ENCODE results near the gene HSPA5. TPM values are rescaled to one million over a fixed set of nuclear protein-coding genes. Genes with fewer than 3 reads are reported as not detected.

The HSPA5 gene
- total and polyA plus RNA-seq, 2 of the 4 experiments (the other 2 are of a cell fraction): 118 to 419 TPM

- H3K36me3 ChIP-seq (ENCODE audit: control insufficient read depth, insufficient read depth, low read length): peaks cover 11% of the 10 kb centered on the region
- no peak overlapping the region for H4K5ac ChIP-seq (ENCODE audit: low read depth, low read length)
- H3K56ac ChIP-seq (ENCODE audit: extremely low read depth, insufficient read depth, low read length): no peak overlapping the region
- no peaks in the 10 kb centered on the region for H3K9me3 ChIP-seq (ENCODE audit: control insufficient read depth, insufficient read depth, low read length)
- no peak overlapping the region for H2BK120ac ChIP-seq (ENCODE audit: low read depth, low read length)
- no peak overlapping the region for H2BK5ac ChIP-seq (ENCODE audit: low read depth, low read length, poor library complexity, severe bottlenecking)
- BruUV-seq (replicated peaks): no TSS peak
- no peak overlapping the region for H2AFZ ChIP-seq (replicated peaks; ENCODE audit: low read length, poor library complexity)
- DNase-seq (no peak), ATAC-seq (ENCODE audit: low read depth) (no peak)
- no peaks in the 10 kb centered on the region for H3K4me1 ChIP-seq (ENCODE audit: control insufficient read depth, insufficient read depth, low read length)
- H4K20me1 ChIP-seq (ENCODE audit: insufficient read depth, low read length): no peaks in the 10 kb centered on the region
- H3K14ac ChIP-seq (replicated peaks; ENCODE audit: low read depth, low read length): no peak overlapping the region
- no peak overlapping the region for H2BK15ac ChIP-seq (ENCODE audit: low read depth, low read length)
- TF ChIP-seq USF2 (IDR thresholded peaks at IDR 0.05; ENCODE audit: low read depth, low read length): no peak
- no peak overlapping the region for H4K8ac ChIP-seq (ENCODE audit: low read depth in 2 of 2, low read length in 2 of 2)
- no peaks in the 10 kb centered on the region for H3K27me3 ChIP-seq (ENCODE audit: control insufficient read depth, insufficient read depth, low read length)
- H2AK5ac ChIP-seq (ENCODE audit: low read depth, low read length): no peak overlapping the region
- WGBS, 2 experiments (ENCODE audit: extremely low coverage in 2 of 2, insufficient read length in 1 of 2): no CpG with 5 or more reads among the region's 3 CpGs
- intact Hi-C loops (cut with micrococcal nuclease) (no loop called here), in situ Hi-C loops (cut with MboI; ENCODE audit: low sequenced_read_pairs) (no loop called here), dilution Hi-C loops (cut with HindIII; ENCODE audit: low sequenced_read_pairs, unreplicated experiment) (no loop called here)
- H3K4me3 ChIP-seq (ENCODE audit: insufficient read depth, low read depth, low read length): no peak overlapping the region
- H3K18ac ChIP-seq (ENCODE audit: low read depth, low read length): no peak overlapping the region
- H3K4me2 ChIP-seq (ENCODE audit: low read depth, low read length): no peak overlapping the region
- no peak overlapping the region for H2AK9ac ChIP-seq (replicated peaks; ENCODE audit: low read depth, low read length, poor library complexity)
- no peak overlapping the region for H2BK20ac ChIP-seq (ENCODE audit: low read depth, low read length)
- H3K27ac ChIP-seq (ENCODE audit: insufficient read depth, low read length): no peak overlapping the region
- no peak overlapping the region for H3K9ac ChIP-seq (ENCODE audit: low read depth, low read length)
- no peak overlapping the region for H3K4ac ChIP-seq (ENCODE audit: low read depth, low read length)
- no peaks in the 10 kb centered on the region for H3K9me1 ChIP-seq (ENCODE audit: insufficient read depth, low read length)
- no peak overlapping the region for H3K23ac ChIP-seq (ENCODE audit: low read depth, low read length)
- no peaks in the 10 kb centered on the region for H3K79me1 ChIP-seq (ENCODE audit: low read depth in 1 of 2, low read length in 2 of 2)
- CTCF ChIA-PET: no interaction called here
- no peak overlapping the region for H4K91ac ChIP-seq (ENCODE audit: insufficient read depth, low read depth, low read length)
- POLR2A ChIA-PET (ENCODE audit: unreplicated experiment): no interaction called here
Measured at GRCh38 chr9:125218621-125219020, 22.5 kb downstream of the HSPA5 start.
